Inflammatory macrophage treated with lipopolysaccharide for 1 hour (primary cell): ENCODE results near the gene LIMS2.

ENCODE experiments used
- DNase-seq, 2 donors: peaks; one replicate each; pipeline ENCODE4 v3.0.0-alpha.2; 2020 to 2022

LIMS2 gene

DNA sequence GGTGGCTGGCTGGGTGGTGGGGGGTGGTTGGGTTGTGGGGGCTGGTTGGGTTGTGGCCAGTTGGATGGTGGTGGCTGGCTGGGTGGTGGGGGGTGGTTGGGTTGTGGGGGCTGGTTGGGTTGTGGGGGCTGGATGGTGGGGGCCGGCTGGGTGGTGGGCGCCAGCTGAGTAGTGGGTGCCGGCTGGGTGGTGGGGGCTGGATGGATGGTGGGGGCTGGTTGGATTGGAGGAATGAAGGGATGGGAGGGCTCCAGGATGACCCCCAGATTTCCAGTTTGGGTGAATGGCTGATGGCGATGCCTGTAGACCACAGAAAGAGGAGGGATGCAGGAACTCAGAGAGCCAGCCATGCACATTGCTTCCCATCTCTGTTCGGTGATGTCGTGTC, 56.1 kb downstream of the LIMS2 start:
- DNase-seq: no peak

DNA sequence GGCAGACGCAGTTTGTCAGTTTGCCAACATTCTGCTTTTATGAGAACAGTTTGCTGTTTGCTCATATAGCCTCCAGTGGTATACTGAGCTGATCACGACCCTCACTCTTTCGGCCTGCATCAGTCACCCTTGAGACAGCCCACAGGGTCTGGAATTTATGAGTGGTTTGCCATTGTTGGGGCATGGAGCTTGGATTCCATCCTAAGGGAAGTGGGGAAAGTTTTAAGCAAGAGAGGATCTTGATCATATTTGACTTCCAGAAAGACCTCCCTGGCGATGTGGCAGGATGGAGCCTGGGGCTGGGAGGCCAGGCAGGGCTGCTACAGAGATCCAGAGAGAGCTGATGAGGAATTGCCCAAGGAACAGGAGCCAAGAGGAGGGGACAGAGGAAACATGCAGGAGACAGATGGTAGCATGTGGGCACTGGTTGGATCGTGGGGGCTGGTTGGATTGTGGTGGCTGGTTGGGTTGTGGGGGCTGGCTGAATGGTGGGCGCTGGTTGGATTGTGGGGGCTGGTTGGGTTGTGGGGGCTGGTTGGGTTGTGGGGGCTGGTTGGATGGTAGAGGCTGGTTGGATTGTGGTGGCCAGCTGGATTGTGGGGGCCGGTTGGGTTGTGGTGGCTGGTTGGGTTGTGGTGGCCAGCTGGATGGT, 56.7 kb downstream of the LIMS2 start:
- DNase-seq: no peak

DNA sequence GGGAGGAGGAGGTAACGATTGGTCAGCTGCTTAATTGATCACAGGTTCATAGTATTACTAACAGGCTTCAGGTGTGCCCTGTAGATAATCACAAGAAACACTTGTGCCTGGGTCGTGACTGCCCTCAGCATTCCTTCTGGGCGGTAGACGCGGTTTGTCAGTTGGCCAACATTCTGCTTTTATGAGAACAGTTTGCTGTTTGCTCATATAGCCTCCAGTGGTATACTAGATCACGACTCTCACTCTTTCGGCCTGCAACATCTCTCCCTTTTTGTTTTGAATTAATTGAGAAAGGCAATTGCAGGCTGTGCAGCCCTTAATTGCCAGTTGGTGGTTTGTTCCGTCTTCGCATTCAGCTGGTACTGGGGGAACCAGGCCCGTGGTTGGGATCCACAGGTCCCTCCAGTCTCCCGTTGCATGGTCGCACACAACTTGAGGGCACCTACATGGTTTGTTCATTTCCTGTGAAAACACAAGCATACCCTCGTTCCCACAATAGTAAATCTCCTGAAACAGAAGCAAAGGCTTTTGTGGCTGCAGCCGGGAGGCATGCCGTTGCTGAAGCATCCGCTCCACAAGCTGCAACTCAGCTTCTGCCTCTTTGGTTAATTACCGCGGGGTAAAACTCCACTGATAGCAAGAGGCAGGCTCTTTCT, 59.7 kb downstream of the LIMS2 start:
- DNase-seq: no peak

DNA sequence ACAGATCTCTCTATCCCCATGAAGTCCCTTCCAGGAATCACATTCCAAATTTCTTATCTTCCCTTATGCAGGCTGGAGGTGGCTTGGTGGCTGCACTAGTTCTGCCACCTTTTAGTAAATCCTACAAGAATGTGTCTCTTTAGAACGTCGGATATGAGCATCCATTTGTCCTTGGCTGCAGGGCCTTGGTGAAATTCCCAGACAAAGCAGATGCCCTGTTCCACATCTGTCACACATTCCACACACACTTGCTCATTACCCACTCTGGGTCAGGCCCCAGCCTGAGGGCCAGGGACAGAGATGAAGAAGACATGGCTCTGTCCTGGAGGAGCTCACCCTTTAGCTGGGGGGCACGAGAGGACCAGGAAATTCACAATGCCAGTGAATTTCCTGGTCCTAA, 60.6 kb downstream of the LIMS2 start:
- DNase-seq: no peak

DNA sequence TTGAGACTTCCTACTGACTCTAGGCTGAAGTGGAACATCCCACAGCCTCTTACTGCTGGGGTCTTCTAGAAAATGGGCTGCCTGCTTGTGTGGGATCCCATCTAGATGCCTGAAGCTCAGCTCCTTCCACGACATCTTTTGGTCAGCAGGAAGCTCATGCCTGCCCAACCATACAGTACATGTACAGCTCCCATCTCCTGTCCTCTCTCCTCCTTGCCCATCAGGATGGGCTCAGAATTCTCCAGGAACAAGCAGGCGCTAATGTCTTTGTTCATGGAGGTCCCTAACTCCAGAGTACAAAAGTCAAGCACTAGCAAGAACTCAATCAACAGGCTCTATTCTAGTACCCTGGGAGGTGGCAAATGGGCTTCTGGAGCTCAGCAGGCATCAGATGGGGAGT, 61.1 kb downstream of the LIMS2 start:
- no peak for DNase-seq

DNA sequence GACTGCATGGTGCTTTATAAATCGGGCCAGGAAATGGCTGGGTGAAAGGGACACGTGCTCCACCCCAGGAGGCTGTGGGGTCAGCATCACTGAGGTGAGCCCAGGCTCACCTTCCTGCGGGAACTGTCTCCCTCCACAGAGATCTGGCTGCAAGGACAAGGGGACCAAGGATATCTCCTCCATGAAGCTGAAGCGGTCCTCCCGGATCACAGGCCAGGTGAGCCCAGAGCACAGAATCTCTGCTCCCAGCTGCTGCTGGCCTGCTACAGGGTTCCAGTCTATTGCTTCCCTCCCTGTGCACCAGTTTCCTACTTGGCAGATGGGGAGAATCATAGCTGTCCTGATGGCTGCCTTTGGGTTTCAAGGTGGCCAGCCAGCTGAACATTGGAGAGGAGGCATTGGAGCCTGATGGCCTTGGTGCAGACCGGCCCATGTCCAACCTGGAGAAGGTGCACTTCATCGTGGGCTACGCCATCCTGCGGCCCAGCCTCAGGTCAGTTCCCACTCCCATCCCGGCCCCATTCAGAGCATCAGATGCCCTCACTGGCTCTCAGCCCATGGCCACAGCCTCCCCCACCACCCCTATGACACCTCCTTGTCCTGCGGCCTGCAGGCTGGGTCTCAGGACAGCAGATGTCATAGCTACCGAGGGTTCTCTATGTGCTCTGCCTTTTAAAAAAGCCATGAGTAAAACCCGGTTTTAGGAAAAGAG, 63.1 kb downstream of the LIMS2 start:
- DNase-seq: no peak

DNA sequence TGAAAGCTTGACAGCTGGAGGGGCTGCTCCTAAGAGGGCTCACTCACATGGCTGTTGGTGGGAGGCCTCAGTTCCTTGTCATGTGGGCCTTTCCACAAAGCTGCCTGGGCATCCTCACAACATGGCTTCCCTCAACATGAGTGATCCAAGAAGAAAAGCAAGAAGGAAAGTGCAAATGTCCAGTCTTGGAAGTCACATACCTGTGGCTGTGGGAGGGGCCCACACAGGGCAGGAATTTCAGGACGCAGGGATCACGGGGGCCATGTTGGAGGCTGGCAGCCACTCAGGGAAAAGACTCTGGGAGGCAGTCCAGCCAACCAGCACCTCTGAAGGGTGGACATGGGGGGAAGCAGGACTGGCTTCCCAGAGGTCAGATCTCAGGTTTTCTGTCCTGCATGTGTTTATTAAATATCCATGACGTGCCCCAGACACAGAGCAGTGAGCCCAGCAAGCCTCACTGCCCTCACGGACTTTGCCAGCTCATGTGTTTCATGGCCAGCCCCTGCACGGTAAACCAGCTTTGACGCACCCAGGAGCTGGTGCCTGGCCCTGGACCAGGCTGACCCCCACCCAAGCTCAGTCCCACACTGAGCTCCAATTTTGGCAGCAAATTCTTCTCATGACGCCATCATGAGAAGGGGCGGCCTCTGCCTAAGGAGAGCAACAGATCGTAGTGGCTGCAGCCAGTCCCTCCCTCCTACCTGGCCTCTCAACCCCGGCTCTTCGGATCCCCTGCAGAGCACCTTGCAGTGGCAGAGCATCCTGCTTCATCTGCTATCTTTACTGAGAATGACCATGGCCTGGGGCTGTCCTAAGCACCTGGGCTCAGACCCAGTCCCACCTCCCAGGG, 64.0 kb downstream of the LIMS2 start:
- no peak for DNase-seq

DNA sequence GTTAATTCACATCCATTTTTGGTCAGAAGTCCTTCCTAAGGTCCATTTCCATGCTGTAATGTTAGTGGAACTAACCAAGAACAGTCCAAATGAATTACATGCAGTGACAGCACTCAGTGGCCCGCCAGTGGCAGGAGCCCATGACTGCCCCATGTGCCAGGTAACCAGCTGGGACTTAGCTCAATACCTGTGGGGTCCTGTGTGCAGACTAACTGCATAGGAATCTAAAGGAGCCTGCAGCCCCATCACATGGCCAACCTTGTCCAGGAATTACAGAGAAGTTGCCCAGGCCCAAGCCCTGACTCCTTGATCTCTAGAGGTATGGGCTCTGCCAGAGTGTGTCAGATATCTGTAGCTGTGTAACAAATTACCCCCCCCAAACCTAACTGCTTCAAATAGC, 64.8 kb downstream of the LIMS2 start:
- DNase-seq: no peak

DNA sequence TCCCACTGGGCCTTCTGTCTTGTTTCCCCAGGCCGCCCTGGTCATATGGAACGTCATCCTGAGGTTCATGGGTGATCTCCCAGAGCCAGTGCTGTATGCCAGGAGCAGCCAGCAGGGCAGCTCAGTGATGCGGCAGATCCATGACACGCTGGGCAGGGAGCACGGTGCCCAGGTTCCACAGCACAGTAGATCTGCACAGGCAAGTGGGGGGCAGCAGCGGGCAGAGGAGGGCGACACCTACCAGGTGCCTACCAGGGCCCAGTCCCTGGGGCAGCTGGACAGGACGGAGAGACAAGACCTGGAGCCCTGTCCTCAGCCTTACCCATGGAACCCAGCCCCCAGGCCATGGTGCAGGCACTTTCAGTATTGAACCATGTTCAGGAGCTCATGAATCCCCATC, 65.5 kb downstream of the LIMS2 start:
- no peak for DNase-seq

DNA sequence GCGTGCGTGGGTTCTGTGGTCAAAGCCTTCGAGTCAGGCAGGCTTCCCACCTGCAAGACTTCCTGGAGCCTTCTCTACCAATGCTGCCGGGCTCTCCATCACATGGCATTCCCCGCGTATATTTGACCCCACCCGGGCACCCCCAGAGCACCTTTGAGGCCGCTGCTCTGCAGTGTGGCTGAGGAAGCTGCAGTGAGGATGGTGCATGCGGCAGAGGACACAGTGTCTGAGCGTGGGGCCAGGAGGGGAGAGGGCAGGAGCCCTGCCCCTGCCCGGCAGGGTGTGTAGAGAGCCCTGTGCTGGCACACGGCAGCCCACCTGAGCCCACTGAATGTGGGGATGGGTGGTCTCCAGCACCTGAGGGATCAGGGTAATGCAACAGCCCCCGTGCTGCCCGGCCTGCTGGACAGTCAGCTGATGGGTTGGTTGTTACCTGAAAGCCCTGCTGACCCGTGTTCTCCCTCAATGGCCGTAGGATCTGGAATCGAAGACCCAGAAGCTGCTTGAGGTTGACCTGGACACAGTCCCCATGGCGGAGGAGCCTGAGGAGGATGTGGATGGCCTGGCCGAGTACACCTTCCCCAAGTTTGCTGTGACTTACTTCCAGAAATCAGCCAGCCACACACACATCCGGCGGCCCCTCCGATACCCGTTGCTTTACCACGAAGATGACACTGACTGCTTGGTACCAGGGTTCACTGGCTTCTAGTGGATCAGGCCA, 66.1 kb downstream of the LIMS2 start:
- no peak for DNase-seq

DNA sequence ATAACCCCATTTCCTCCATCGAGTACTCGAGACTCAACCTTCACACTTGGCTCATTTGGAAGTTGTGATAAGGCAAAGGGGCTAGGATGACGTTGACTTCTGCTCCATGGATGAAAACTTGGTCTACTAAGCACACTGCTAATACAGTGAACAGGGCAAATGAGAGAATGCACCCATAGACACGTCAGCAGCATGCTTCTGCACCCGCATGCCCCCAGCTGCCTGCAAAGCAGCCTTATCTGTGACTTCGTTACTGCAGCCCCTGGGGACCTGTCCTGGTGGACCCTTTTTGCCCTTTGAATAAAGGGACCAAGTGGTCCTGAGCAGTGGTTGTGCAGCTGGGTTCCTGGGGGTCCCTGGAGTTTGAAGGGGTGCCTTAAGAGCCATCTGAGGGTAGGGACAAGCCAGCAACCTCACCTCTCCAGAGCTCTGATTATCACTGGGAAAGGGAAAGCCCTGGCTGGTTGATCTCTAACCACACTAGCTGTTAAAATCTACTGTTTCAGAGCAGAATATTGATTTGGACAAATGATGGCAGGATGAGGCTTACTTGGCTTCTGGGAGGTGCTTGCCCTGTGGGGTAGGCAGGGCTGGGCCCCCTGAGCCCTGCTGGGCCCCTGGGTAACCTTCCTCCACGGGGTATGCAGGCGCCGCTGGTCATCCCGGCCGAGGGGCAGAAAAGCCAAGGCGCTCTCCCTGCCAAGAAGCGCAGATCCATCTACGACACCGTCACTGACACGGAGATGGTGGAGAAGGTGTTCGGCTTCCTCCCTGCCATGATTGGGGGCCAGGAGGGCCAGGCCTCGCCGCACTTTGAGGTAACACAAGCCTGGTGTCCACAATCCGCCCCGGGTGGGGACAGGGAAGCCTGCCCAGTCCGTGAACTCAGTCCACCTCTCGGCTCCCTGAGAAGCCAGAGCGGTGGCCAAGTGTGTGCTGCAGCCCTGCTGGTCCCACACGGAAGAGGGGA, 67.0 kb downstream of the LIMS2 start:
- DNase-seq: no peak

DNA sequence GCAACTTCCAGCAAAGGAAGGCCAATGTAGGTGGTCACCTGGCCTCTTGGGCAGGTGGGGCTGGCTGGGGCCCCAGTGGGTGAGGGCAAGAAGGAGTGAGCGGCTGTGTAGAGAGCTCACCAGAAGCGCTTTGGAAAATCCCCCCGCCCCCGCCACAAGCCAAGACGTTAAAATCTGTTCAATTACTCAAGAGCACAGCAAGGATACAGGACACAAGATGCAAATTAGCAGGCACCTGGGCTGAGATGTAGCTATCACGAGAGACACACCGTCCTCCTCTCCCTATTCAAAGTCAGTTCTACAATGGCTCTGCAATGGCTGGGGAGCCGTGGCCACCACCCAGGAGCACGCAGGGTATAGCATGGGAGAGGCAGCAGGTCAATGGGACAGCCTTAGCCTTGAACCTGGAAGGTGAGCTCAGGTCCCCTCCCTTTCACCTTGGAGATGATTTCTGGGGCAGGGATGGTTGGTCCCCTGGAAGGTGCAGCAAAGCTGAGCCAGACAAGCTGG, 67.9 kb downstream of the LIMS2 start:
- no peak for DNase-seq

DNA sequence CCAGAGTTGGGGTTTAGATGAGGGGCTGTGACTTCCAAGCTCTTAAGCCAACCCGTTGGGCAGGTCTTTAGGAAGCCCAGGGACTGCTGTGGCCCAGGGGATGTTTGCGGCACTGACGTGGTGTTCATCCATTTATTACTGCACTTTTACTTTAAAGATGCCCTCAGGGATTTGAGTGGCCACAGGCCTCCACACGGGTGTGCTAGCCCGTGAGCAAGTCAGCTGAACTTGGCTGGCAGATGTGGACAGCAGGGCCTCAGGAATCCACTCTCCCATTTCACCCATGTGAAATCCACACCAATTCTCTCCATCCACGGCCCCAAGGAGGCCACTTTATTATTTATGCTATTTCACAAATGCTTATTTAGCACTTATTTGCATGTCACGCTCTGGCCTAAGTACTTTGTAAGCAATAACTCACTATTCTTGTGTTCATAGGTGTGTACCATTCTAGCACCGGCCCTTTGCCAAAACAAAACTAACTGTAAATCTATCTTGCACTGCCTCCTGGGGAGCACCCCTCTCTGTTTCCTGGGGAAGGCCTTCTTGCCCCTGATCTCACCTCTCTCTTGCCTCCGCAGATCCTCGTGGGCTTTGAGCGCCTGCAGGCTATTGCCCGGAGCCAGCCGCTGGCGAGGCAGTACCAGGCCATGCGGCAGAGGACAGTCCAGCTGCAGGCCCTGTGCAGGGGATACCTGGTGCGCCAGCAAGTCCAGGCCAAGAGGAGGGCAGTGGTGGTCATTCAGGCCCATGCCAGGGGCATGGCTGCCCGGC, 68.5 kb downstream of the LIMS2 start:
- no peak for DNase-seq

DNA sequence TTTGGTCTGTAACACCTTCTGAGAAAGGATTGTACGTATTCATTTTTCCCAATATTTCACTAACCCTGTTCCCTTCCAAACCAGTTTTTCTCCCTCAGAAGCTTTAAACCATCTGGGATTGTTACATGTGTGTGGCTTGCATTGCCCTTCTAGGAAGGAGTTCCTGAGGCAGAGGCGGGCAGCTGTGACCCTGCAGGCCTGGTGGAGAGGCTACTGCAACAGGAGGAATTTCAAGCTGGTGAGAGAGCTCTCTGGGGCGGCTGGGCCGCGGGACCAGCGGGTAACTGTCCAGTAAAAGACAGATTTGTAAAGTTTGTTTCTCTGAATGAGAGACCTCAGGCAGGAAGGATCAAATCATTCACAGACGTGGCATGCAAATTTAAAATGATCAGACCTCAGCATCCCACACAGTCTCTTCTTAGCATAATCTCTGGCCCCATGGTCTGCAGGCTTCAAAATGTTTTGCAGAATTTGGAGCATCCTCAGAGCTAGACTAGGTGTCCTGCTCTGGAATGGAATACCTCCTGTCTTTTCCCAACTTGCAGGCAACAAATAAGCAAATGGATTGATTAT, 69.6 kb downstream of the LIMS2 start:
- DNase-seq: no peak

DNA sequence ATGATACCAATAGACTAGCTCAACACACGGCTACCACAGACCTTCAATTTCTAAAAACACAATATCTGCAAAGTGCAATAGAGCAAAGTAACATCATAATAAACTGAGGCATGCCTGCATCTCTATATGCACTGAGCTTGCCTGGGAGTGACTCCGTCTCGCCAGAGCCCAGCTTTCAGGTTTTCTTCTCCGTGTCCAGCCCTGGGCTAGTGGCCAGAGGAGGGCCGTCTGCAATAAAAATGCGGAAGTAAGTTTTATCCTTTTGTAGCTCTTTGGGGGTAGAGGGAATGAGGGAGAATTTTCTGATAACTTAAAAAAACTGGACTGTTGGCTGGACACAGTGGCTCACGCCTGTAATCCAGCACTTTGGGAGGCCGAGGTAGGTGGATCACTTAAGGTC, 70.3 kb downstream of the LIMS2 start:
- DNase-seq: no peak

DNA sequence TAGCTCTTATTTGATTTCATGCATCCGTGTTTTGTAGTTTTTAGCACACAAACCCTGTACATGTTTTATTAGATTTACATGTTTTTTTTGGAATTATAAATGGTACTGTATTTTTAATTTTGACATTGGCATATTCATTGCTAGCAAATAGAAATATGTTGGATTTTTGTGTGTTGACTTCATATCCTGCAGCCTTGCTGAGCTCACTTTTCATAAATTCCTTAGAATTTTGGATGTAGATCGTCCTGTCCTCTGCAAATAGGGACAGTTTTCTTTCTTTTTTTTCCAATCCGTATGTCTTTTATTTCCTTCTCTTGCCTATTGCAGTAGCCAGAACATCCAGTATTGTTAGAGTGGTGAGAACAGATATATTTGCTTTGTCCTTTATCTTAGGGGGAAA, 76.1 kb downstream of the LIMS2 start:
- DNase-seq: no peak

DNA sequence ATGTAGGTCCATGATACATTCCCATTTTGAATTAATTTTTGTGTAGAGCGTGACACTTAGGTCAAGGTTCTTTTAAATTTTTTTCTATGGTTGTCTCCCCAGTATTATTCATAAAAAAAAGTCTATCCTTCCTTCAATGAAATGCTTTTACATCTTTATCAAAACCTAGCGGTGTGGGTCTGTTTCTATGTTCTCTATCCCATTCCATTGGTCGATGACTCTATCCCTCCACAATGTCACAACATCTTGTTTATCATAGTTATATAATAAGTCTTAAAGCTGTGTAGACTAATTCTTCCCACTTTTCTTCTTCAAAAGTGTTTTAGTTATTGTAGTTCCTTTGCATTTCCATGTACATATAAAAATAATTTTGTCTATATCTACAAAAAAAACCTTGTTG, 76.6 kb downstream of the LIMS2 start:
- DNase-seq: no peak

DNA sequence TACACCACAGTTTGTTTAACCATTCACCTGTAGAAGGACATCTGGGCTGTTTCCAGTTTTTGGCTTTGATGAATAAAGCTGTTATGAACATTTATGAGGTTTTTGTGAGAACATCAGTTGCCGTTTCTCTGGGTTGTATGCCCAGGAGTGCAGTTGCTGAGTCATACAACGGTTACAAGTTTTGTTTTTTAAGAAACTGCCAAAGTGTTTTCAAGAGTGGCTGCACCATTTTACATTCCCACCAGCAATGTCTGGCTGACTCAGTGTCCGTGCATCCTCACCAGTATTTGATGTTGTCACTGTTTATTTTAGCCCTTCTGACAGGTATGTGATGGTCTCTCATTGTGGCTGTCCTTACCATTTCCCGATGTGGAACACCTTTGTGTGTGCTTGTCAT, 77.3 kb downstream of the LIMS2 start:
- DNase-seq: no peak

DNA sequence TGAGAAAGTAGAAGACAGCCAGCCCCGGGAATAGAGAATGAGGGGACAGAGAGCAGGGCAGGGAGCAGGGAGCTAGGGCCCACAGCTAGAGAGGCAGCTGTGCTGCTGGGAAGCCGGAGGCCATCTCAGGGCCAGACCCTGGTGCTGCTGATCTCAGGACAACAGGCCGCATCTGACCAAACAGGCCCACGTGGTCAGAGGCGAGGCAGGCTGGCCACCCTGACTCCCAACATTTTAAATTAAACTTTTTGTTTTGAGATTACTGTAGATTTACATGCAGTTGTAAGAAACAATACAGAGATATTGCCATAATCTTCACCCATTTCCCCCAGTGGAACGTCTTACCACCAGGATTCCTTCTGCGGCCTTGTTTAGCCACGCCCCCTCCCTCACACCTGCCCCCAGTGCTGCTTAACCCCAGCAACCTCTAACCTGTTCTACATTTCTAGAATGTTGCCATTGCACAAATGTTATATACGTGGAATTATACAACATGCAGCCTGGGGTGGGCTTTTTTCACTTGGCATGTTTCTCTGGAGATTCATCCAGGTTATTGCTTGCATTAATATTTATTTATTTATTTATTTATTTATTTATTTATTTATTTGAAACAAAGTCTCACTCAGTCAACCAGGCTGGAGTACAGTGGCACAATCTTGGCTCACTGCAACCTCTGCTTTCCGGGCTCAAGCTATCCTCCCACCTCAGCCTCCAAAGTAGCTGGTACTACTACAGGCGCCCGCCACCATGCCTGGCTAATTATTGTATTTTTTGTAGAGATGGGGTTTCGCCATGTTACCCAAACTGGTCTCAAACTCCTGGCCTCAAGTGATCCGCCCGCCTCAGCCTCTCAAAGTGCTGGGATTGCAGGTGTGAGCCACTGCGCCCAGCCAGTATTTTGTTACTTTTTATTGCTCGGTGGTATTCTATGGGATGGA, 78.0 kb downstream of the LIMS2 start:
- no peak for DNase-seq
